ENCODE results near the gene PACSIN3. TPM values are rescaled to one million over a fixed set of nuclear protein-coding genes. Genes with fewer than 3 reads are reported as not detected.

The PACSIN3 gene
- total RNA-seq (10 to 100 TPM in 1 of 2 donors, 1 to 10 TPM in 1; 7.9 to 25.3 TPM), polyA plus RNA-seq (ENCODE audit: insufficient read length in 2 of 2) (10 to 100 TPM; 18.7 to 25.5 TPM)
- long read RNA-seq, donor 1, partial matches to known transcripts: 0 of 3 reads
- long read RNA-seq, donor 1, other reads (novel, unspliced or antisense): 0 of 3 reads
- long read RNA-seq, donor 2, partial matches to known transcripts: 0 of 1 reads
- long read RNA-seq, donor 2, other reads (novel, unspliced or antisense): 0 of 1 reads
- long read RNA-seq, donor 3: 0 reads
- long read RNA-seq, donor 4, transcript PACSIN3-201 (11 exons, 1,843 nt): major isoform, 6 of 6 reads
- long read RNA-seq, donor 4, partial matches to known transcripts: 0 of 6 reads
- long read RNA-seq, donor 4, other reads (novel, unspliced or antisense): 0 of 6 reads

DNA sequence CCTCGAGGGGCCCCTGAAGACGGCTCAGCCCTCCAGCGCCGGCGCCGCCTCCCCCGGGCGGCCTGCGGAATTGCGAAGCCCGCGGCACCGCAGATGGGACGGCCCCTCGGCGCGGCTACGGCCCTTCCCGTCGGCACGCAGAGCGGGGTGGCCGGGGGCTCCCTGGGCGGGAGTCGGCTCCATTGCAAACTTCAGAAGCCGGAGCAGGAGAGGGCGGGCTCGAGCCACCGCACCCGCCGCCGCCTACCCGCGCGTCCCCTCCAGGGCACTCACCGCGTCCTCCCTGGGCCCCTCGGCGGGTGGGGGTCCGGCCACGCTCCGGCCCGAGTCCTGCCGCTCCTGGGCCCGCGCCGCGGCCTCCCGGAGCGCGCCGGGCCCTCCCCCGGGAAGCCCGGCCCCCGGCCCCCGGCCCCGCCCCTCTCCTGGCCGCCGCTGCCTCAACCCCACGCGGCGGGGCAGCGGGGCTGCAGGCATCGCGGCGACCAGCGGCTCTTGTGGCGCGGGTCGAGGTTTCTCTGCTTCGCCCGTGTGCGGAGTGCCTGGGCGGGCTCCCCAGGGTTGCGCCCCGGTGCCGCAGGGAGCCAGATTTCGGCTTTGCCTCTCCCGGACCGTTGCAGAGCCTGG is at the start of gene PACSIN3:
PACSIN3 (minus strand) TSS at position 359 of the 624 bp plus-strand sequence. CDS start 3,707 bp downstream, outside the sequence.
- H3K27ac ChIP-seq (ENCODE audit: low read depth, low read length): peak within 1 kb of the TSS; percentile 90

DNA sequence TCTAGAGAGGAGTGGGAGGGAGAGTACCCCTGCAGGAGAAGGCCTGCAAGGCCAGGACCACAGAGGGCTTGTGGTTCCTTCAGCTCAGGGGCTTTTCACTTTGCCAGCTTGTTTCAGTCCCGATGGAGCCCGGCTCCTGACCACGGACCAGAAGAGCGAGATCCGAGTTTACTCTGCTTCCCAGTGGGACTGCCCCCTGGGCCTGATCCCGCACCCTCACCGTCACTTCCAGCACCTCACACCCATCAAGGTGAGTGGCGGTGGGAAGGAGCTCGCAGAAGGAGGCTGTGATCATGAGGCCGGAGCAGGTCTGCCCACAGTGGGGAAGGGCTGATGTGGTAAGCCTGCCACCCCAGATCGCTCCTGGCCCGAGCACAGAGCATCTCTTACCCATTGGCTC is 48.9 kb upstream of the PACSIN3 start:
- peaks cover 24% of the 10 kb centered on the region for H3K36me3 ChIP-seq (ENCODE audit: control insufficient read depth, insufficient read depth, low read length)
- no peaks in the 10 kb centered on the region for H3K9me3 ChIP-seq (ENCODE audit: control insufficient read depth, insufficient read depth, low read length)
- H3K4me1 ChIP-seq (ENCODE audit: control insufficient read depth, insufficient read depth, low read length): peaks cover 9% of the 10 kb centered on the region
- H3K4me3 ChIP-seq (ENCODE audit: low read depth, low read length): no peak overlapping the region
- H3K27me3 ChIP-seq (ENCODE audit: control insufficient read depth, insufficient read depth, low read length): no peaks in the 10 kb centered on the region
- DNase-seq (ENCODE audit: low read depth in 4 of 6, low spot score in 6 of 6): no peak
- no peak overlapping the region for H3K27ac ChIP-seq (ENCODE audit: low read depth, low read length)
- WGBS (ENCODE audit: insufficient coverage): 88% methylated on average over 5 of the region's 12 CpGs

More for the DNA sequence above, at the start of gene PACSIN3:
- Histone ChIP-seq H3K36me3 (ENCODE audit: control insufficient read depth, insufficient read depth, low read length) (peaks cover 12% of the 10 kb centered on the region), H3K27me3 (ENCODE audit: control insufficient read depth, insufficient read depth, low read length) (peaks cover 24% of the 10 kb centered on the region), H3K9me3 (ENCODE audit: control insufficient read depth, insufficient read depth, low read length) (no peaks in the 10 kb centered on the region), H3K4me3 (ENCODE audit: low read depth, low read length) (peak within 1 kb of the TSS; percentile 67), H3K4me1 (ENCODE audit: control insufficient read depth, insufficient read depth, low read length) (peaks cover 44% of the 10 kb centered on the region)
- DNase-seq (ENCODE audit: low read depth in 4 of 6, low spot score in 6 of 6): peak in 1 of 6 donors; percentile 55
- under 1% methylated on average over 80 of the region's 80 CpGs for WGBS (ENCODE audit: insufficient coverage)

DNA sequence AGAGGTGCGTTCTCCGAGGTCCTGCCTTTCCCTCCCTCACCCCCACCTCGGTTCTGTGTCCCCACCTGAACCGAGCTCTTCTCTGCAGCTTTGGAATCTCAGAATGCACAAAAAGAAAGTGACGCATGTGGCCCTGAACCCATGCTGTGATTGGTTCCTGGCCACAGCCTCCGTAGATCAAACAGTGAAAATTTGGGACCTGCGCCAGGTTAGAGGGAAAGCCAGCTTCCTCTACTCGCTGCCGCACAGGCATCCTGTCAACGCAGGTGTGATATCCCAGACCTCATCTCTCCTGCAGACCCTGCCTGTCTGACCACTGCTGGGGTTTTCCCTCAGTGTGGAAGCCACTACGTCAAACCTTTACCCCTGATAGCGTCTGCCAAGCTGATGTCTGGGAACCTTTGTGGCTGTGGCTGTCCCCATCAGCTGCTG is 48.5 kb upstream of the PACSIN3 start:
- Histone ChIP-seq H3K27me3 (ENCODE audit: control insufficient read depth, insufficient read depth, low read length) (no peaks in the 10 kb centered on the region), H3K4me3 (ENCODE audit: low read depth, low read length) (no peak overlapping the region), H3K4me1 (ENCODE audit: control insufficient read depth, insufficient read depth, low read length) (peaks cover 9% of the 10 kb centered on the region), H3K9me3 (ENCODE audit: control insufficient read depth, insufficient read depth, low read length) (no peaks in the 10 kb centered on the region), H3K27ac (ENCODE audit: low read depth, low read length) (no peak overlapping the region), H3K36me3 (ENCODE audit: control insufficient read depth, insufficient read depth, low read length) (peaks cover 19% of the 10 kb centered on the region)
- 70% methylated on average over 12 of the region's 12 CpGs for WGBS (ENCODE audit: insufficient coverage)
- DNase-seq (ENCODE audit: low read depth in 4 of 6, low spot score in 6 of 6): peak in 1 of 6 donors; percentile 35

DNA sequence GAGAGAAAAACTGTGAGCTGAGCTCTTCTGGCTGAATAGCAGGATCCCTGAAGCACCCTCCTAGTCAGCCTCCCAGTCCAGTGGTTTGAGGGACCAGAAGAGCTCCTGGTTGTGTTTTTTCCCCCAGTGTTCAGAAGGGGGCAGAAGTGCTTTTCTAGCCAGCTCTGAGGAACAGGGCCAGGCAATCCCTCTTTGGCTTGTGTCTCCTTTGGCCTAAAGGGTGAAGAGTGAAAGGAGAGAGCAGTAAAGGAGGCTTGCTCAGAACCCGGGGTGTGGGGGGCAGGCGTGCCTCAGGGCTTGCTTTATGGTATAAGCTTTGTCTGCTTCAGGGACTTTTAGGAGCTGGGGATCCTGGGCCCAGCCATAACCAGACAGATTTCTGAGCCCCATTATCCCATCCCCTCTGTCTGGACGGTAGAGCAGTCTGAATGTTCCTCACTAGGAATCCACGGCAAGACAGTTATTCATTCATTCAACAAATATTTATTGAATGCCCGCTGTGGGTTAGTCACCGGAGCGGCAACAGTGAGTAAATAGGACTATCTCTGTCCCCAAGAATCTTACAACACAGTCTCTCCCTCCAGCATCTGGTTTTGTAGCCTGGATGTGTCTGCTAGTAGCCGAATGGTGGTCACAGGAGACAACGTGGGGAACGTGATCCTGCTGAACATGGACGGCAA is 47.9 kb upstream of the PACSIN3 start:
- Histone ChIP-seq H3K4me1 (ENCODE audit: control insufficient read depth, insufficient read depth, low read length) (peaks cover 9% of the 10 kb centered on the region), H3K9me3 (ENCODE audit: control insufficient read depth, insufficient read depth, low read length) (no peaks in the 10 kb centered on the region), H3K36me3 (ENCODE audit: control insufficient read depth, insufficient read depth, low read length) (peaks cover 13% of the 10 kb centered on the region), H3K27me3 (ENCODE audit: control insufficient read depth, insufficient read depth, low read length) (no peaks in the 10 kb centered on the region), H3K27ac (ENCODE audit: low read depth, low read length) (no peak overlapping the region), H3K4me3 (ENCODE audit: low read depth, low read length) (no peak overlapping the region)
- 65% methylated on average over 7 of the region's 11 CpGs for WGBS (ENCODE audit: insufficient coverage)
- peak in 2 of 6 donors; percentile 20 to 45 for DNase-seq (ENCODE audit: low read depth in 4 of 6, low spot score in 6 of 6)

DNA sequence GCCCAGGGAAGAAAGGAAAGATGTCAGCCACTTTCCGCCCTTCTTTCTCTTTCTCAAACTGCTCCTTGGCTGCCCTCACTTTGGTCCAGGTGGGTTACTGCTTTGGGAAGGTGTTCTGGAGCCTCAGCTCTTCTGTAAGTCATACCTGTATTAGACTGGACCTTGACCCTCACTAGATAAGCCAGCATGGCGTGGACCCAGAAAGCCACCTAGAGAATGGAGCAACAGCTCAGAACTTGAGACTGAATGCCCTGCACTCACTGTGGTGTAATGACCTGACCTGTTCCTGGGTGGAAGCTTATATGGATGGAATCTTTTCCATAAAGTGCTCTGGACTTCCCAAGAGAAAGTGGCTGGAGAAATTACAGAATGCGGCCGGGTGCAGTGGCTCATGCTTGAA is 46.8 kb upstream of the PACSIN3 start:
- no peaks in the 10 kb centered on the region for H3K9me3 ChIP-seq (ENCODE audit: control insufficient read depth, insufficient read depth, low read length)
- H3K4me1 ChIP-seq (ENCODE audit: control insufficient read depth, insufficient read depth, low read length): peaks cover 9% of the 10 kb centered on the region
- H3K27ac ChIP-seq (ENCODE audit: low read depth, low read length): no peak overlapping the region
- WGBS (ENCODE audit: insufficient coverage): 97% methylated on average over 3 of the region's 4 CpGs
- H3K27me3 ChIP-seq (ENCODE audit: control insufficient read depth, insufficient read depth, low read length): no peaks in the 10 kb centered on the region
- DNase-seq (ENCODE audit: low read depth in 4 of 6, low spot score in 6 of 6): no peak
- H3K36me3 ChIP-seq (ENCODE audit: control insufficient read depth, insufficient read depth, low read length): peaks cover 4% of the 10 kb centered on the region
- H3K4me3 ChIP-seq (ENCODE audit: low read depth, low read length): no peak overlapping the region

DNA sequence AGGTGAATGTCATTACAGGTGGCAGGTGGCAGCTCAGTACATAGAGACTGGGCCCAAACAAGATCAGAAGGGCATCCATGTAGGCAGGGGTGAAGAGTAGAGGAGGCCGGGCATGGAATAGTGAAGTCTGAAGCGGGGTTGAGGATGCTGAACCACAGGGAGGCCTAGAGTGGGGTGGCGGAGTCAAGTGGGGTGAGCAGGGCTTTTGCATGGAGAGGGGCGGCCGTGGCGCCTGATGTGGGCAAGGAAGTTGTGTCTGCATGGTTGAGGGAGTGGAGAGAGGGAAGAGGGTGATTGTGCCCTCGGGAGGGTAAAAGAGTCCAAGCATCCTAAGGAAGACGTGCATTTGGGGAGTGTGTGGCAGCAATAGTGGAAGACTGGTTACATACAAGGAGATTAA is 42.9 kb upstream of the PACSIN3 start:
- H3K4me1 ChIP-seq (ENCODE audit: control insufficient read depth, insufficient read depth, low read length): no peaks in the 10 kb centered on the region
- no peaks in the 10 kb centered on the region for H3K27me3 ChIP-seq (ENCODE audit: control insufficient read depth, insufficient read depth, low read length)
- 97% methylated on average over 7 of the region's 8 CpGs for WGBS (ENCODE audit: insufficient coverage)
- H3K36me3 ChIP-seq (ENCODE audit: control insufficient read depth, insufficient read depth, low read length): no peaks in the 10 kb centered on the region
- H3K9me3 ChIP-seq (ENCODE audit: control insufficient read depth, insufficient read depth, low read length): no peaks in the 10 kb centered on the region
- no peak overlapping the region for H3K4me3 ChIP-seq (ENCODE audit: low read depth, low read length)
- no peak for DNase-seq (ENCODE audit: low read depth in 4 of 6, low spot score in 6 of 6)
- no peak overlapping the region for H3K27ac ChIP-seq (ENCODE audit: low read depth, low read length)

DNA sequence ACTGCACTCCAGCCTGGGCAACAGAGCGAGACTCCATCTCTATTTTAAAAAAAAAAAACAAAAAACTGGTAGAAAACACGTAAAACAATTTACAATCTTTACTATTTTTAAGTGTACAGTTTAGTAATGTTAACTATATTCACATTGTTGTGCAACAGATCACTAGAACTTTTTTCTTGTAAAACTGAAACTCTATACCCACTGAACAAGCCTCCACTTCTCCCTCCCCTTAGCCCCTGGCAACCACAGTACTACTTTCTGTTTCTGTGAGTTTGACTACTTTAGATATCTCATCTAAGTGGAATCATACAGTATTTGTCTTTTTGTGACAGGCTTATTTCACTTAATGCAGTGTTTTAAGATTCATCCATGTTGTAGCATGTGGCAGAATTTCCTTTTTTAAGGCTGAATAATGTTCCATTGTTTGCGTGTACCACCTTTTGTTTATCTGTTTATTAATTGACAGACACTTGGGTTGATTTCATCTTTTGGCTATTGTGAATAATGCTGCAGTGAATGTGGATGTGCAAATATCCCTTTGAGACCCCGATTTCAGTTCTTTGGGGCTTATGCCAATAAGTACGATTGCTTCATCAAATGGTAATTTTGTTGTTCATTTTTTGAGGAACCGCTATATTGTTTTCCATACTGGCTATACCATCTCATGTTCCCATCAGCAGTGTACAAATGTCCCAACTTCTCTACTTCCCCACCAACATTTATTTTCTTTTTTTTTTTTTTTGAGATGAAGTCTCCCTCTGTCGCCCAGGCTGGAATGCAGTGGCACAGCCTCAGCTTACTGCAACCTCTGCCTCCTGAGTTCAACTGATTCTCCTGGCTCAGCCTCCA is 39.5 kb upstream of the PACSIN3 start:
- 83% methylated on average over 1 of the region's 7 CpGs for WGBS (ENCODE audit: insufficient coverage)
- no peaks in the 10 kb centered on the region for H3K36me3 ChIP-seq (ENCODE audit: control insufficient read depth, insufficient read depth, low read length)
- no peak overlapping the region for H3K27ac ChIP-seq (ENCODE audit: low read depth, low read length)
- H3K4me1 ChIP-seq (ENCODE audit: control insufficient read depth, insufficient read depth, low read length): no peaks in the 10 kb centered on the region
- H3K4me3 ChIP-seq (ENCODE audit: low read depth, low read length): no peak overlapping the region
- H3K27me3 ChIP-seq (ENCODE audit: control insufficient read depth, insufficient read depth, low read length): no peaks in the 10 kb centered on the region
- H3K9me3 ChIP-seq (ENCODE audit: control insufficient read depth, insufficient read depth, low read length): no peaks in the 10 kb centered on the region
- DNase-seq (ENCODE audit: low read depth in 4 of 6, low spot score in 6 of 6): no peak

DNA sequence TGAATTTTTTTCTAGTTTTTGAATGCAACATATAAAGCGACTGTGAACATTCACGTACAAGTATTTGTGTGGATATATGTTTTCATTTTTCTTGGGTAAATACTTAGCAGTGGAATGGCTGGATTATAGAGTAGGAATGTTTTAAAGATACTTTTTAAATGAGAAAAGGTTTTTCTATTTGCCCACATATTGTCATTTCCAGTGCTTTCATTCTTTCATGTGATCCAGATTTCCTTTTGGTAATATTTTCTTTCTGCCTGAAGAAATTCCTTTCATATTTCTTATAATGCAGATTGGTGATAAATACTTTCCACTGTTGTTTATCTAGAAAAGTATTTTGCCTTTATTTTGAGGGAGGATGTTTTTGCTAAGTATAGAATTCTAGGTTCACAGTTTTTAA is 36.5 kb upstream of the PACSIN3 start:
- Histone ChIP-seq H3K36me3 (ENCODE audit: control insufficient read depth, insufficient read depth, low read length) (no peaks in the 10 kb centered on the region), H3K4me1 (ENCODE audit: control insufficient read depth, insufficient read depth, low read length) (no peaks in the 10 kb centered on the region), H3K27me3 (ENCODE audit: control insufficient read depth, insufficient read depth, low read length) (no peaks in the 10 kb centered on the region), H3K27ac (ENCODE audit: low read depth, low read length) (no peak overlapping the region), H3K9me3 (ENCODE audit: control insufficient read depth, insufficient read depth, low read length) (no peaks in the 10 kb centered on the region), H3K4me3 (ENCODE audit: low read depth, low read length) (no peak overlapping the region)
- 100% methylated on average over 2 of the region's 2 CpGs for WGBS (ENCODE audit: insufficient coverage)
- no peak for DNase-seq (ENCODE audit: low read depth in 4 of 6, low spot score in 6 of 6)

DNA sequence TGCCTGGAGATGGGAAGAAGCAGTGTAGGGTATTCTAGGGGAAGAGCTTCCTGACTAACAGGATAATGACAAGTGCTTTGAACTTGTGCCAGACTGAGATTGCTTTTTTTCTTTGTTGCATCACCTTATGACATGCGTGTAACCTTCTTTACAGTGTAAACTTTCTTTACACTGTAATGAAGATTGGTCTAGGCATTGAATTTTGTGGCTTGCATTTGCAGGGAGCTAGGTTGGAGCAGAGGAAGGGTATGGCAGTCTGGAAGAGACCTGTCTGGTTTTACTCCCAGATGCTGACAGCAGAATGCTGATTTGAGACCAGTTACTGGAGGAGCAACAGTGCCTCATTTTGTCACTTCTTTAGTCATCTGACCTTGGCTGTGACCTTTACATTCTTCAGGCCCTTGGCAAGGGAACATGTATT is 34.2 kb upstream of the PACSIN3 start:
- Histone ChIP-seq H3K36me3 (ENCODE audit: control insufficient read depth, insufficient read depth, low read length) (no peaks in the 10 kb centered on the region), H3K27me3 (ENCODE audit: control insufficient read depth, insufficient read depth, low read length) (no peaks in the 10 kb centered on the region), H3K9me3 (ENCODE audit: control insufficient read depth, insufficient read depth, low read length) (no peaks in the 10 kb centered on the region), H3K27ac (ENCODE audit: low read depth, low read length) (no peak overlapping the region), H3K4me1 (ENCODE audit: control insufficient read depth, insufficient read depth, low read length) (peaks cover 10% of the 10 kb centered on the region), H3K4me3 (ENCODE audit: low read depth, low read length) (no peak overlapping the region)
- WGBS (ENCODE audit: insufficient coverage): 80% methylated on average over 1 of the region's 1 CpG
- no peak for DNase-seq (ENCODE audit: low read depth in 4 of 6, low spot score in 6 of 6)
